OCI-LY1 (cell line): ENCODE measurements around the gene DDX17.

Experiments
- CTCF ChIP-seq: fragments of 200-600 bp; sonication (generic), shearing (Covaris generic); IDR thresholded peaks from 2 replicates; pipeline ENCODE4 v1.5.1; 2017; ENCODE audit warnings: mild to moderate bottlenecking, antibody characterized with exemption, low read length, moderate library complexity, mixed read lengths
- EZH2 ChIP-seq: fragments of 200-600 bp; sonication (generic), shearing (Covaris generic); IDR thresholded peaks from 2 replicates; pipeline ENCODE4 v1.8.0; 2017; ENCODE audit warnings: borderline replicate concordance, mixed run types, mild to moderate bottlenecking, antibody characterized with exemption, low read length, moderate library complexity, mixed read lengths

DNA sequence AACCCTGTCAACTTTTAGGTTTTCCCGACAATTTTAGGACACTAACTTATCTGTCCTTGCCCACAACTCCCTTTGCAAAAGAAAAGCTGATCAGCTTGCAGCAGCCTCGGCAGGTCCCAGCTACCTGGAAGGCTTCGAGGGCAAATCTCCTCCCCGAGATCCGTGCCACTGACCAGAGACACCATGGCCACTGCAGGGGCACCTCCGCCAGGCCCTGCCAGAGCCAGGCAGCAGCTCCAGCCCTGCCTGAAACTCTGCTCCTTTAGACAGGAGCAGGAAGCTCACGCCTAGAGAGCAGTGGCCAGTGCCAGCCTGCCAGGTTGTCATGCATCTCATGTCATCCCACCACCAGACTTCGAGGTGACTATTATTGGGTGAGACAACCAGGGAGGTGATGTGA, 72.2 kb downstream of the DDX17 start:
- TF ChIP-seq EZH2 (no peak), CTCF (no peak)
